Left cardiac atrium (tissue), 4 donors: ENCODE results near the gene S1PR3. TPM values are rescaled to one million over a fixed set of nuclear protein-coding genes. Genes with fewer than 3 reads are reported as not detected.
A peak's percentile ranks its signal among the peaks of the same experiment; 100 is the strongest.

Experiments used
- ATAC-seq, 2 donors: fragments of 200-7000 bp; cut with Tn5 transposase; one replicate each; pipeline ENCODE4 v1.9.1; 2020; ENCODE audit warnings: mild to moderate bottlenecking in 2 of 2, moderate library complexity in 2 of 2
- DNase-seq: peaks from one replicate; pipeline ENCODE4 v3.0.0-alpha.2; 2020
- intact Hi-C, 2 donors: fragments of 100-400 bp; cut with DNase I; formaldehyde crosslinking; loops; one replicate each; pipeline versions ENCODE4 v1.14.1 to v1.15.1; 2022 to 2023
- total RNA-seq, 2 donors: library from RNA; stranded (reverse); fragmentation: NEBNext Ultra II Directional; extraction: Animal tissue kit (Norgen Biotek cat#: 25700); gene quantifications; one replicate each; pipeline ENCODE4 v1.2.1, GENCODE V29; 2021
- donor health status: DM: no; HTN: yes; CAD: no.
- donor health status: DM: no; HTN: yes; CAD: no; lungs with severe emphysema.
- donor health status: DM: yes; HTN: yes; CAD: no.
- donor health status: Dilated cardiomyopathy.

S1PR3 gene
- total RNA-seq, 2 donors from 2014 or later = 24.4 to 25.3 TPM

DNA sequence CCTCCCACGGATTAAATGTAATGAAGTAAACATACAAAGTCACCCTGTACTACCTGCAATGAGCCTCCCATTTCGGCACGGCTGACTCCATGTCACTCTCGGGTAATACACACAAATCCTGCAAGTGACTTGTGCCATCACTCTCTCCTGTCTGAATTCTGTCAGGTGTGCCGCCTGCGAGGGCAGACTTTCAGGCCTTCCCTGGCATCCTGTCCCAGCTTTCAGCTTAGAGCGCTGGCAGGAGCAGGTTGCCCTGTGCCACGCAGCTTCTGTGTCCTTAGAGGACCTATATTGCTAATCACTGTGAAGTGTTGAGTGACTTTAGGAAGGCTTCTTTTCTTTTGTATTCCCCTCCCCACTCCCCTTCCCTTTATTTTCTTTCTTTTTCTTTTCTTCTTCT lies 25.8 kb upstream of the S1PR3 start:
- ATAC-seq = peak; percentile 37 to 63
- DNase-seq = no peak

DNA sequence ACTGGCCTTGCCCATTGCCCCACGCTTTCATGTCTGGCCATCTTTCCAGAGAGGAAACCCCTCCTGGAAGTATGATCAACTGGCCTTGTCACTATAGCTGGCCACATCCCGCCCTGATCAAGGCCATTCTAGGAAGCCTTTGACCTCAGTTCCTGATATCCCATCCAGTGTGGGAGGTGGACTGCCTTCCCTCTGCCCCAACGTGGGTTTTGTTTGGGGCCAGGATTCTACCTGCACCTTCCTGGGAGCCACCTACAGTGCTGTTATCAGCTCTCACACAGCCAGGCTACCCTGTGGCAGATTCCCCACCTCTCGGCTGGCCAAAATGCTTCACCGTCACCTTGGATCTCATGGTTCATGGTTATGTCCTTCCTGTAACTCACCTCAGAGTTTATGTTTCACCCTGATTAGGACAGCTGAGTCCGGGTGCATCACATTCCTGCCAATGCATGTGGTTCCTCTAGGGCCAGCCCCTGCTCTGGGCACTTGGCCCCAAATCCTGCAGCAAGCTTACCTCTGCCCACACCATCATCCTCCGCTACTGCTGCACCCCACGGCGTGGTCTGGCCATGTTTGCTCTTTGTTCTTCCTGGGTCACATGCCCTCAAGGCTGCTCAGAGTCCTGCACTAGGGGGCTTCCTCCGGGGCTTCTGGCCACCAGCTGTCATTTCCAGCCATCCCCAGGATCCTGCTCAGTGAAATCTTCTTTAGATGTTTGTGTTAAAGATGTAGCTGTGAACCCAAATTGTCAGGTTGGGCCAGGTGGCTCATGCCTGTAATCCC lies 24.2 kb upstream of the S1PR3 start:
- intact Hi-C loops = no loop called here
- no peak for DNase-seq
- no peak for ATAC-seq

More for the DNA sequence above, 25.8 kb upstream of the S1PR3 start:
- intact Hi-C loops = no loop called here

DNA sequence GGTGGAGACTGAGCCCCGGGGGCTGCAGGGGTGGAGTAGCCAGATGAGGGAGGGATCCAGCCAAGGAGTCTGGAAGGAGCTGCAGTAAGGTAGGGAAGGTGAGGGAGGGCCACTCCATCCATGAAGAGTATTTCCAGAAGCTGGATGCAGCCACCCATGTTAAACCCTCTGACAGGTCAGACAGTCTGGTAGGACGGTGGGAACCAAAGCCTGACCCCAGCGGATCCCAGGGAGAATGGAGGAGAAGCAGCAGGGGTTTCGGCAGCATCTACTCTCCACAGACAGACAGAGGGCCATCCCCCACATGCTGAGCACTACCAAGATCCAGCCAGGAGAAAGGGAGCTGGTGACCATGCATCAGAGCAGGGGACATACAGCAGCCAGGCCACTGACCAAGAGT lies 22.5 kb upstream of the S1PR3 start:
- DNase-seq = no peak
- ATAC-seq = no peak
- intact Hi-C loops = no loop called here

DNA sequence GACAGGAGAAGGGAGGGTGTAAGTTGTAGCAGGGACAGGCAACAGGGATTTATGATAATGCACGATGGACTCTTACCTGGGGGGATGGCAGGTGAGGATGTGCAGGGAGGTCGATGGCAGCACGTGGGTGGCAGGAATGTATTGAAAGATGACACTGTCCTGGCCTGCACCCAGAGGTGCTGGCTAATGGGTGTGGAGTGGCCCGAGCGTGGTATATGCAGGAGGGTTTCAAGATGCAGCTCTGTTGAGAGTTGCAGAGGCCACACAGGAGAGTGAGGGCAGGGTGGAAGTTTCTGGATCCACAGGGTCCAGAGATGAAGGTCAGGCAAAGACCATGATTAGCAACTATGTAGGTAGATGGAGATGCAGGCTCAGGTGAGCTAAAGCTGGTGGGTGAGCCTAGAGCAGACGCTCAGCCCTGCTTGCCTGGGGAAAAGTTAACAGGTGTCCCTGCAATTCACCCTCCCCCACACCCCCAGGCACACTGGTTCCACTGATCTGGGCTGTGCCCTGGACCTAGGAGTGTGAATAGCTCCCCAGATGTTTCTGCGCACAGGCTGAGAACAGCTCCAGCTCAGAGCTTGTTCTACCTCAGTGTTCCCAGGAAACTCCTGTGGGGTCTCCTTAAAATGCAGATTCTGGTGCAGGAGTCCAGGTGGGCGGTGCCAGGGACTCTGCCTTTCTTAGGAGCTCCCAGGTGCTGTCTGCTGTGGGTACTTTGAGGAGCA lies 21.5 kb upstream of the S1PR3 start:
- DNase-seq (no peak), ATAC-seq (no peak)
- intact Hi-C loops = no loop called here

DNA sequence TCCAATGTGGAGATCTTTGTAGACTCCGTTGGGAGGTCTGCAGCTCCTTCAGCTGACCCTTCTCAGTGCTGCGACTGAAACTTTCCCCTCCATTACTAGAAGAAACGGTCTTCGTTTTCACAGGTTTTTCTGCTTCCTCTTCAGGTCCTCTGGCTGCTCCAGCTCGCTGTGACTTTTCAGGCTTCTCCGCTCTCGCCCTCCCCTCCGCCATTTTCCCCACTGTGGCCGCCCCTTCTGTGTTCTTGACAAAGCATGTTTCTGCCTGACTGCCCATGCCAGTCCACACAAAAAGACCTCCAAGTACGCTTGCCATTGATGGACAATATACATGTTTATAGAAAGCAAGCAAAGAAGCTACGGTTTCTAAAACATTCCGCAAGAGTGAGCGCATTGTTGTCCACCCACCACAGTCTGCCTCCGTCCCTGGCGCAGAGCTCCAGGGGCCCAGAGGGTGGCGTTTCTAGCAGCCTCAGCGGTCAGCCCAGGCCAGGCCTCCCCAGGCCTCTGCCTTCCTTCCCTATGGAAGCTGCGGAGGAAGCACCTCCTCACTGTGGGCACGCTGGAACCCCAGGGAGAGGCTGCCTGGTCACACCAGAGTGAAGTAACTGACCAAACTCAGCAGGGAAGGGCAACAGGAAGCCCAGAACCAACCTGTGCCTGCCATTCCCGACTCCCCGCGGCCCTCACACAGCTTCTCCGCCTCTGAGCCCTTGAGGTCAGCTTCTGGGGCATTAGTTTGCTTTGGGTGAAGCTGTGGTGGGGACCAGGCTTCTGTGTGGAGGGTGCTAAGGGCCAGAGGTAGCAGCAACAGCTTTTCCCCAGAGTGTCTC lies 19.9 kb upstream of the S1PR3 start:
- ATAC-seq (no peak), DNase-seq (no peak)
- intact Hi-C loops = no loop called here

DNA sequence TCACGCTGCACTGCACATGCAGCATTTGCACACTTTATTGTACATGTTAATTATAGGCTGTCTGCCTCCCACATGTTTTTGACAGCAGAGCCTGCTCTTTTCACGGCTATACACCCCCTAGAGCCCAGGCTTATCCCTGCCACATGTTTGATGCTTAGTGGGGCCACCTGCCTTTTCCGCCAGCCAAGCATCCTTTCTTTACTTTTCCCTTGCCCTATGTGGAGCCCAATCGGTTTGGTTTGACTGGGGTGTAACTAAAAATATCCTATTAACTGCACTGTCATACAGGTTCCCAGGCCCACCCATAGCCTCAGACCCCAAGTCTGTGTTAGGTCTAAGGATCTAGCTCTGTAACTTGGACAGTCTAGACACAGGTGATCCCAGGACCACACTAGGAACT lies 18.9 kb upstream of the S1PR3 start:
- intact Hi-C loops = no loop called here
- no peak for ATAC-seq
- no peak for DNase-seq

DNA sequence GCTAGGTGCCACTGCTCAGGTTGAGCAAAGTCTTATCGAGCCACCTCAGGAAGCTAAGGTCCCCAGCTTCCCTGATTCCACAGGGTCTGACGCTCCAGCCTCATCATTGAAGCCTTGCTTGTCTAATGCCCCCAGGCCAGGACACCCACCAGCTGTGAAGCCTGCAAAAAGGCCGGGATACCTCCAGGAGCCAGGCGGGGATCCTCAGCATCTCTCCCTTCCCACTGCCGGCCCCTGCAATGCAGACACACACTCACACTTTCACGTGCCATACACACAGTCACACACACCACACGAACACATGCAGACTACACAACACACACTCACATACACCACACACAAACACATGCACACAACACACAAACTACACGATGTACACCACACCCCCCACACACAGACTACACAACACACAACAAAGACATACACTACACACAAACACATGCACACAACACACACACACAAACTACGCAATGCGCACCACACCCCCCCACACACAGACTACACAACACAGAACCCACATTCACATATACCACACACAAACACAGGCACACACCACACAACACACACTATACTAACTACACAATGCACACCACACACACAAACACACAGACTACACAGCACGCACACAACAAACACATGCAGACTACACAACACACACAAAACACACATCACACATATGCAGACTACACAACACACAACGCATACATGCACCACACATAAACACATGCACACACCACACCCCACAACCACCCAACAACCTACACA lies 17.8 kb upstream of the S1PR3 start:
- intact Hi-C loops = no loop called here
- DNase-seq (no peak), ATAC-seq (no peak)

DNA sequence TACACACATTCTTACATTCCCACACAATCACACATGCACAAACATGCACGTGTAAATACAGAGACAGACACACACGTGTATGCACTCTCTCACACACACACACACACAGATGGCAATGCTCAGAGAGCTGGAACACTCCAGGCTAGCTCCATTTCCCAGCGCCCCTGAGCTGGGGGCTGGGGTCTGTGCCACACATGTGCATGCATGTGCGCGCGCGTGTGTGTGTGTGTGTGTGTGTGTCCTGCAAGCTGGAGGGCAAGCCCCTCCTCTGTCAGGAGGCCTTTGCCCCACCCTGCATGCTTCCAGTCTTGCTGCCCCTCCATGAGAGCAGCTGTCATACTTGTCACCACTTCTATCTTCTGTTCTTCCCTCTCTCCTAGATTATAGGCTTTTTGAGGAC lies 16.6 kb upstream of the S1PR3 start:
- ATAC-seq (no peak), DNase-seq (no peak)

DNA sequence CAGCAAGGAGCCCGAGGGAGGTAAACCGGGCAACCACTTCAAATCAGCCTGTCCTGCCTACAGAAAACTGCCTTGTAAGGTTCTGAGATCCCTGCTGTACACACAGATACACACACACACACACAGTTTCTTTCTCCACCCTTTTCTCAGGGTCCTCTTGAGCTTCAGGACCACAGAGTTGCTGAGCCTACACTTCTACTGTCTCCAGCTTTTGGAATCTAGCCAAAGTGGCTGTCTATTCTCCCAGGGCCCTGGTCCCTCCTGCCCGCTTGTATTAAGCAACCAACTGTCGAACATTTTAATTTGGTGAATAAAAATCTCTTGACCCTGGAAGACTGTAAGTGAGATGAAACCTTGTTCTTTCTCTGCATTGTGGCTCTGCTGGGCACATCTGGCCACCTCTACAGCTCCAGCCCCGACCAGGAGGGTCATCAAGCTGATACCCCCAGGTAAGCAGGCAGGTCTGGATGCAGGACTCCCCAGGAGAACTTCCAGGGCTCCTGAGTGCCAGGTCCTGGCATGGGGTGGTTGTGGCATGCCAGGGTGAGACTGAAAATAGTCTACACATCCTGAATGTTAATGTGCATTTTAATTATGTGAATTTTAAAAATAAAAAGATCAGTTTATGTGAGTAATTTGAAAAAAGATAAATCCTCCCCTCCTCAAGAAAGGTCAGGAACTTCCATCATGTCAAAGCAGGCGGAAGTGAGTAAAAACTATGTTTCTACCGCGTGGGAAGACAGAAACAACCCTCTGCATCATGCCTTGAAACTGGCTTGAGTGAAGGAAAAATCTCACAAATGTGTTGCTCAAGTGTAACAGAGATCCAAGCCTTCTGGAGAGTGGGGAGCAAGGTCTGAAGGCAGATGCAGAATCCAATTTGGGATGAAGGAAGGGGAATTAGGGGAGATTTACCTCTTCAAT lies 15.0 kb upstream of the S1PR3 start:
- DNase-seq (no peak), ATAC-seq (no peak)
- intact Hi-C loops = no loop called here

More for the DNA sequence above, 16.6 kb upstream of the S1PR3 start:
- intact Hi-C loops = no loop called here

DNA sequence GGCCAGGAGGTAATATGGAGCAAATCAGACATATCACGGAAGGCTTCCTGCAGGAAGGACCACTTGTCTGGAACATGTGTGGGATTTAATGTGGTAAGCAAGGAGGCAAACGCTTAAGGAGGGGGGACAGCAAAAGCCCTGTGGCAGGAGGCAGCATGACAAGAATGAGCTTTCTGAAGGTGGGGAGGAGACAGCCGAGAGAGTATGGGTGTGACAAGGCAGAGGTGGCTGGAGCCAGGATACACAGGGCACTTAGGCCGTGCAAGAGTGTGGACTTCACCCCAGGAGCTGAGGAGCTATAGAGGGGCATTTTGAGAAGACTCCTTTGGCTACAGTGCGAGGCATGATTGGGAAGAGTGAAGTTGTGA lies 14.4 kb upstream of the S1PR3 start:
- intact Hi-C loops = no loop called here
- ATAC-seq = no peak
- no peak for DNase-seq

DNA sequence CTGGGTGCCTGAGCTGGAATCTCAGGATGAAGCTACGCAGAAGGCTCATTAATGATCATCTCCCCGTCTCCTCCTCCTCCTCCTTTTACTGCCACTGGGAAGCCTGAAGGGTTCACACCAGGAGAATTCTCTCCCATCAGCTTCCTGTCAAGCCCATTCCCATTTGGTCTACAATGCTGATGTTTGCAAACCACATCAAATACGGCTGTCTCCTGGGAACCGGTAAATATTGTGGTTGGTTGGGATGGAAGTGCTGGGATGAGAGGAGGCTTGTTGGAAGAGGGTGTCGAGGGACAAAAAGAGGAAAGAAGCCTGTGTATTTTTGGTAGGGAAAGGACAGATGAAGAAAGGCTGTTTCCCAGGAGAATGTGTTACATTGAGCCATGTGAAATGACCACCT lies 13.2 kb upstream of the S1PR3 start:
- intact Hi-C loops = no loop called here
- DNase-seq (no peak), ATAC-seq (no peak)

DNA sequence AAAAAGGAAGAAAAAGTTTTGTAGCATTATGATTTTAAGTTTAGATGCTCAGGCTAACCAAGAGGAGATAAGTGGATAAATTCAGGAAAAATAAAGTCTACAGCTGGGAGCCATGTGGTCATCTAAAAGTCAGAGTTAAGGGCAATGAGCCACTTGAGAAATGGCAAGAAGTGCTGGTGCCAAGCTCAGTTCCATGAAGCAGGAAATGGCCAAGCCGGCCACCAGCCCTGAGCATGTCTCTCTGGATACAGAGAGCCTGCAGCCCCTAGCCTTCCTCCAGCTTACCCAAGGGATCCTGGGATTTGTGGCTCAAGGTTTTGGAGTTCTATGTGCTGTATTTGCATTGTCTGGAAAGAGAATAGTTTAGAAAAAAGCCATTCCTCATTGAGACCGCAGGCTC lies 12.2 kb upstream of the S1PR3 start:
- intact Hi-C loops = no loop called here
- no peak for DNase-seq
- peak; percentile 35 to 61 for ATAC-seq

DNA sequence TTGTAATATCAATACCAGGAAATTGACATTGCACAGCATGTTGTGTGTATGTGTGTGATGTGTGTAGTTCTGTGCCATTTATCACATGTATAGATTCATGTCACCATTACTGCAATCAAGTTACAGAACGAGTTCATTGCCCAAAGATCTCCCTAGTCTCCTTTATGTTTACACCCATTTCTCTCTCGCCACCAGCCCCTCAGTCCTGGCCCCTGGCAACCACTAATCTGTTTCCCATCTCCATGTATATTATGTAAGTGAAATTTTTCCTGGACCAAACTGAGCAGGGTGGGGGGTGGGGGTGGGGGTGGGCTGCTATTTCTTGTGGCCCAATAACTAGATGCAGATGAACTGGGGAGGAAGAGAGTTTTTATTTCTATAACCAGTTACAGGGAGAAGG lies 11.5 kb upstream of the S1PR3 start:
- intact Hi-C loops = no loop called here
- DNase-seq = no peak
- ATAC-seq = no peak

DNA sequence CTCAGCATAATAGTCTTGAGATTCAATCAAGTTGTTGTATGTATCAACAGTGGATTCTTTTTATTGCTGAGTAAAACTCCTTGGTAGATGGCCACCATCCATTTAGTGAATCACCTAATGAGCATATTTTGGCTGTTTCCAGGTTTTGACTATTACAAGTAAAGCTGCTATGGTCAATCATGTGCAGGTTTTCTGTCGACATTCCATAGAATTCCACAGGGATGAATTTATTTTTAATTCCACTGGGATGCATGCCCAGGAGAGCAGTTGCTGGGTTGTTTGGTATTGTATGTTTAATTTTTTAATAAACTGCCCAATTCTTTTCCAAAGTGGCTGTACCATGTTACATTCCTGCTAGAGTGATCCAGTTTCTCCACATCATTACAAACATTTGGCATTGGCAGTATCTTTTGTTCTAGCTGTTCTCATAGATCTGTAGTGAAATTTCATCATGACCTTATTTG lies 10.5 kb upstream of the S1PR3 start:
- no peak for DNase-seq
- intact Hi-C loops = no loop called here
- ATAC-seq = peak in 1 of 2 donors; percentile 81

DNA sequence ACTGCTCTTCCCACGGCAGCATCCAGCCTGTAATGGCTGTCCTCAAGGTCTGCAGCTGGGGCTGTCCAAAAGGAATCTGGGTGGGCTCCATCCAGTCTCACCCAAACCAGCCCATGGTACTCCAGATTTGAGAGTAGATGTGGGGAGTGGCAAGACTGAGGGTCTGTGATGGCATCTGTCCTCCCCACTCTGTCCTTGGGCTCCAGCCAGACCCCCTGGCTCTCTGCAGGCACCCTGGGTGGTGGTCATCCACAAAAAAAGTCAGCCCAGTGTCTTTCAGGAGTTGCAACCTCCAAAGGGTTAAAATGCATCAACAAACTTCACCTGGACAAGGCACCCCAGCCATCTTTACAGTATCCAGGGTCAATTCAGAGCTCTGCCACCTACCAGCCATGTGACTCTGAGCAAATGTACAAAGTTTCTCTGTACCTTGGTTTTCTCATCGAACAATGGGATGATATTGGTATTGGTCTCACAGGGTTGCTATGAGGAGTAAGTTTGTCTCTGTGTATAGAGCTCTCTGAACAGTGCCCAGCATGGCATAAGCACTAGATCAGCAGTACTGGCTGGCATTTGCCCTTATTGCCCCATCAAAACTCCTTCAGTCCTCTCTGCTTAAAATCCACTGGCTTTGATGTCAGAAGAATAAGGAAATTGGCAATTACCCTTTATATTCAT lies 7.3 kb upstream of the S1PR3 start:
- intact Hi-C loops = no loop called here
- DNase-seq (no peak), ATAC-seq (no peak)

DNA sequence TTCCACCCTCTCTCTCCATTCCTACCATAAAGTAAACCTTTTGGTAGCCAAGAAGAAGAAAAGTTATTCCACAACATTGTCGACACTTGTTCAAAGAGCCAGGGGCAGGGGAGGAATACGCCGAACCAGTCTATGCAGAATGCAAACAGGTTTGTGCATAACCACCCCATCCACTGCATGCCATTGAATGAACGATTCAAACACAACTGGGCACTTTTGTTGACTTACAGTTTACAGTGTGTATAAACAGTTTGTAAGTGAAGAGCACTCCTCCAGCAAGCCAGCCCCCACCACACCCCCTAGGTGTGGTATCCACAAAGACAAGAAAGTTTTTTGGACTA lies 6.8 kb upstream of the S1PR3 start:
- ATAC-seq (no peak), DNase-seq (no peak)
- intact Hi-C loops = no loop called here

DNA sequence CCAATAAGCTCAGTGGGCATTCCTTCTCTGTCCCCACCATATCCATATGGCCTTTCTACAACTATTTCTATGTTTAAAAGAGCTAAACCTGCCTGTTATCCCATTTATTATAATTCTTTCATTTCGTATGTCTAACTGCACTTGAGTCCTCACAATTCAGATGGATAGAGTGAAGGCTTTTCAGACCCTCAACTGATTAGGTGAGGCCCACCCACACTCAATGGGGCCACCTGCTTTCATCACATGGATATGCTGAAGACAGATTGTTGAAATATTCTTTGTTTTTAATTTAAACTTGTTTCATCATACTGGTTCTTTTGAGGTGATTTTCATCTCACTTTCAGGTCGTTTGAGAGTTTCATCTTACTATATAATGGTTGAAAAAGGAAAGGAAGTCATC lies 5.7 kb upstream of the S1PR3 start:
- ATAC-seq = no peak

DNA sequence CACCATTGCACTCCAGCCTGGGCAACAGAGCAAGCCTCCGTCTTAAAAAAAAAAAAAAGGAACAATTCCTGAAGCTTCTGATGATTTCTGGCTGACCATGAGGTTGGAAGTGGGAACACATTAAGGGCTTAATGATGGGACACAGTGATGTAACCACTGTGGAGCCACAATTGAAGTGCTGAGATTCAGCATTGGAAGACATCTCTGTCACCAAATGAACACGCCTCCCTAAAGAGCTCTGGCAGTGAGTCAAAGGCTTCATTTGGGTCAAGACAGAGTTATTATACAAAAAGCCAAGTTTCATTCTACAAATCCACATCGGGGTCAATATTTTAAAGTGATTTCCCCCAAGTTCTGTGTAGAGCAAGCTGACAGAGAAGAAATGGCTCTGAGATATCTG lies 4.5 kb upstream of the S1PR3 start:
- intact Hi-C loops = no loop called here
- ATAC-seq (no peak), DNase-seq (no peak)

More for the DNA sequence above, 5.7 kb upstream of the S1PR3 start:
- intact Hi-C loops = no loop called here
- no peak for DNase-seq
